GM12874 (cell line): ENCODE data around the gene HS3ST3B1.

ENCODE experiments used
- TF ChIP-seq, protein P1 (sequence below): IDR thresholded peaks from 2 replicates; pipeline ENCODE4 v1.5.1; 2011; ENCODE audit warnings: low read depth, mild to moderate bottlenecking, control low read depth, low read length, moderate library complexity; ENCODE audit not compliant: insufficient read depth

HS3ST3B1 gene

DNA sequence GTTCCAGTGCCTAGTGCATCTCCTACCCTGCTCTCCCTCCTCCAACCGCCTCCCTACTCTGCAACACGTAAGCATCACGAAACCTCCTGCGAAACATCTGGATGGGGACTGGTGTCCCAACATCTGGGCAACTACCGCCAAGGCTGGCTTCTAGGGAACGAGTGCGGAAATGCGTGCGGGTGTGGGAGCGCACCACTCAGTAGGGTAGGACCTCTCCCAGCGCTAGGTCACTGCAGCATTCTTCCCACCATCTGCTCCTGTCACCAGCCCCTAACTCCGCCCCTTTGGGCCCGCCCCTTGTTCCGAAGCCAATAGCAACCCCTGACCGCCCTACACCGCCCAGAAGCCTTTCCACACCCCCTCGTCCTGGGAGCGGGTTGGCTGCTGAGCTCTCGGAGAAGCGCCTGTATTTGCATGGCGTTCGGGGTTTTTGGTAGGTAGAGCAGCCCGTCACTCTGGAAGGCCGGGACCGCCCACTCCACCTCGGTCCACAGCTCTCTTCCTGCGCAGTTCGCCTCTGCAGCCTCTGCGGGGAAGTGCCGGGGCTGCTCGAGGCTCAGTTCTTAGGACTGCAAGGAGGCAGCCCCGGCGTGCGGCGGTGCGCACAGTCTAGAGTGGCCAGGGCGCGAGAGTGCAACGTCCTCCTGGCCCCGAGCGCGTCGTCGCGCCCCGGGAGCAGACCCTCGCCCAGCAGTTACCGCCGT is at the start of gene HS3ST3B1:
TSS of gene HS3ST3B1 (plus strand) at position 507 of the 704 bp plus-strand sequence. CDS start 438 bp downstream, outside the sequence.
- TF ChIP-seq, protein P1, sequence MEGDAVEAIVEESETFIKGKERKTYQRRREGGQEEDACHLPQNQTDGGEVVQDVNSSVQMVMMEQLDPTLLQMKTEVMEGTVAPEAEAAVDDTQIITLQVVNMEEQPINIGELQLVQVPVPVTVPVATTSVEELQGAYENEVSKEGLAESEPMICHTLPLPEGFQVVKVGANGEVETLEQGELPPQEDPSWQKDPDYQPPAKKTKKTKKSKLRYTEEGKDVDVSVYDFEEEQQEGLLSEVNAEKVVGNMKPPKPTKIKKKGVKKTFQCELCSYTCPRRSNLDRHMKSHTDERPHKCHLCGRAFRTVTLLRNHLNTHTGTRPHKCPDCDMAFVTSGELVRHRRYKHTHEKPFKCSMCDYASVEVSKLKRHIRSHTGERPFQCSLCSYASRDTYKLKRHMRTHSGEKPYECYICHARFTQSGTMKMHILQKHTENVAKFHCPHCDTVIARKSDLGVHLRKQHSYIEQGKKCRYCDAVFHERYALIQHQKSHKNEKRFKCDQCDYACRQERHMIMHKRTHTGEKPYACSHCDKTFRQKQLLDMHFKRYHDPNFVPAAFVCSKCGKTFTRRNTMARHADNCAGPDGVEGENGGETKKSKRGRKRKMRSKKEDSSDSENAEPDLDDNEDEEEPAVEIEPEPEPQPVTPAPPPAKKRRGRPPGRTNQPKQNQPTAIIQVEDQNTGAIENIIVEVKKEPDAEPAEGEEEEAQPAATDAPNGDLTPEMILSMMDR: no peak

DNA sequence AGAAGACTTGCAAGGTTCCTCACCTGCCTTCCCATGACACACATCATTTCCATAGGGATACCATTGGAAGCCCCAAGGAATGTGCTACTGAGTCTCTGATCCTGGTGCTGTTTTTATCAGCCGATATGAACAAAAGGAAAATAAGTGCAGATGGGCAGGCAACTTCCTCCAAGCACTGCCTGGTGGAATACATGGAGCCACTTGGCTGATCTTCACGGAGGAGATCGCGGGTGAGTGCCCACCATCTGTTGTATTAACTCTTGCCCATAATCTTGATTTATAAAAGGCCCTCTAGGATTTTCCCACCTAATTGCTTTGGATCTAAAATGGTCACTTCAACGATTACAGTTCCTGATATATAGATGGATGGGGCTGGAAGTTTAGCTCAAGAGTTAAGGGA is 39.5 kb upstream of the HS3ST3B1 start:
- TF ChIP-seq, protein P1: no peak

DNA sequence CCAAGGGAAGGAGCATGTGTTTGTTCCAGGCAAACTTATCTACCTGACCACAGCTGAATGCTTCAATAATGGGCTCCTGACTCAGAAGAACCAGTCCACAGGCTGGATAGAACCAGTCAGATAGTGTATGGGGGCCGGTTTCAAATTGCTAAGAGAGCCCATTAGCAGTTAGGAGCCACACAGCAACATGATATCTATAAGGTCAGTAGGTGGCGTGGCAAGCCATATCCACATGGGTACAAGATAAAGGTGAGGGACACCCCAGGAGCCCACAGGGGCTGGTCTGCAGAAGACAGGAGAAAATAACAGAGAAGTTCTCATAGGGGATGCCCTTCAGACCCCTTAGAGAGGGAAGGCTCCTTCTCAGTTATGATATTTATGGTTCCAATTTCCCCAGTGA is 32.6 kb upstream of the HS3ST3B1 start:
- TF ChIP-seq, protein P1: no peak

DNA sequence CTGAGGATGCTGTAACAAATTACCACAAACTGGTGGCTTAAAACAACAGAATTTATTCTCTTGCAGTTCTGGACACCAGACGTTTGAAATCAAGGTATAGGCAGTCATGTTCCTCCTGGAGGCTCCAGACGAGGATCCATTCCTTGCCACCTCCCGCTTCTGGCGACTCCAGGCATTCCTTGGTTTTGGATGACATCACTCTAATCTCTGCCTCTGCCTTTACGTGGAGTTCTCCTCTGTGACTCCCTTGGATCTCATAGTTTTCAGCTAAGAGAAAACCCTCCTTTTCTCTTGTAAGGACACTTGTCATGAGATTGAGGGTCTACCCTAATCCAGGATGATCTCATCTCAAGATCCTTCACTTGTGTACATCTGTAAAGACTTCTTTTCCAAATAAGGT is 31.4 kb upstream of the HS3ST3B1 start:
- TF ChIP-seq, protein P1: no peak

DNA sequence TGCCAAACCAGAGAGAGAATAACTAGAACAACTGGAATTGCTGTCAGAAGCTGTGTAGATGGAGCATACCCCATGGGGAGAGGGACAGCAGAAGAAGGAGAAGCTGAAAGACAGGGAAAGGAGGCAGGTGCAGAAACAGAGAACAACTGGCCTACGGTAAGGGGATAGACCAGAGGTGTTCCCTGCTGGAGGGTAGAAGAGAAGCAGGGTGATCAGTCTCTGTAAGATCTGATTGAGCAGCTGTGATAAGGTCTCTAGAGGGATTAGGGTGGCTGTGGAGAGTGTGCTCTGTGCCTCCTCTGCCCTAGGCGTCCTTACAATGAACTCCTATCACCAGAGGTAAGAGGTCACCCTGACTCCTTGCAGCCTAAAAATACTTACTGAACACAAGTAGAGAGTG is 30.4 kb upstream of the HS3ST3B1 start:
- TF ChIP-seq, protein P1: no peak

DNA sequence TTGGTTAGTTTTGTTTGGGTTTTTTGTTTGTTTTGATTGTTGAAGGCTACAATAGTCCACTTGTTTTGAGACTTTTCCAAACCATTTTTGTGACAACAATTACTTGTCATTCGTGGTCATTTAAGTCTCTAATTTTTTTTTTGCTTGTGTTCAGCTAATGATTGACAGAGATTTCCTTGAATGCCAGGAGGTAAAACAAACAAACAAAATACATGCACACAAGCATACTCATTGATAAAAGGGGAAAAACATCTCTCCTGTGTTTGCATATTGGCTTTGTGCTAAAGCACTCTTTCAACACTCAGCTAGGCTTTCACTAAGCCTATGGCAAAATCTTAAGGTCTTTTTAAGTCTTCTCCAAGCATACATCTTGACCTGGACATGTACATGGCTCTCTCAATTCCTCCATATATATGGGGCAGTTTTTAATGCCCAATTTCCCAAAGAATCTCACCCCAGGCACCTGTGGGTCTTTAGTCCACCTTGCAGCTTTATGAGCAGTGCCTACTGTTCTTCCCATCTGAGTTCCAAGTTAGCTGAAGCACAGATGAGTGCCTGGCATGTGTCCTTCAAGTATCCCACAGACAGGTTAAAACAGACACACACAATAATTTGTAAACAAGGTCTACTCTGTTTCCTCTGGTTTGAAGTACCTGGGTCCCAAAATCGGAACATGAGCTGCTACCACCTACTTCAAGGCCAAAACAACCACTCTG is 24.2 kb upstream of the HS3ST3B1 start:
- TF ChIP-seq, protein P1: no peak

DNA sequence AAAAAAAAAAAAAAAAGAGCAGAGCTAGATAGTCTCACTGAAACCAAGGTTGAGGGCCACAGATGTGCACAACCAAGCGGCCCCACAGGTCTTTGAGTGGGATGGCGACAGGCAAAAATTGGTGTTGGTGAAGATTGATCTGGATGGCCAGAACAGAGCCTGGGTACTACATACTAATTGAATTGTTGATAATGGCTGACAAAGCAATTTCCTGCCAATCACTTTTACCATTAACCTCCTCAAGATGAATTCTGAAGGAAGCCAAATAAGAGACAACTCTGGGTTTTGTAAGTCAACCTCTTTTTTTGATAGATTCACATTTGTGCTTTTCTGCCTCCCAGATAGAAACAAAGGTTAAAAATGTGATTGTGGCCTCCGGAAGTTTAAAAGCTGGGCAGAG is 19.4 kb upstream of the HS3ST3B1 start:
- TF ChIP-seq, protein P1: no peak
